HG02943 (cell line): ENCODE measurements around the gene TMUB2.
A peak's percentile ranks its signal among the peaks of the same experiment; 100 is the strongest.
"Not testable (repeated sequence)": the region's sequence is repeated elsewhere in the genome, so short reads cannot be mapped to it uniquely, and the experiment has no call there.

Experiments
- ATAC-seq: cut with Tn5 transposase; IDR thresholded peaks from one replicate; pipeline ENCODE4 v1.9.1; 2021; ENCODE audit warnings: mild to moderate bottlenecking, low read depth, moderate library complexity; ENCODE audit not compliant: unreplicated experiment

Gene TMUB2

DNA sequence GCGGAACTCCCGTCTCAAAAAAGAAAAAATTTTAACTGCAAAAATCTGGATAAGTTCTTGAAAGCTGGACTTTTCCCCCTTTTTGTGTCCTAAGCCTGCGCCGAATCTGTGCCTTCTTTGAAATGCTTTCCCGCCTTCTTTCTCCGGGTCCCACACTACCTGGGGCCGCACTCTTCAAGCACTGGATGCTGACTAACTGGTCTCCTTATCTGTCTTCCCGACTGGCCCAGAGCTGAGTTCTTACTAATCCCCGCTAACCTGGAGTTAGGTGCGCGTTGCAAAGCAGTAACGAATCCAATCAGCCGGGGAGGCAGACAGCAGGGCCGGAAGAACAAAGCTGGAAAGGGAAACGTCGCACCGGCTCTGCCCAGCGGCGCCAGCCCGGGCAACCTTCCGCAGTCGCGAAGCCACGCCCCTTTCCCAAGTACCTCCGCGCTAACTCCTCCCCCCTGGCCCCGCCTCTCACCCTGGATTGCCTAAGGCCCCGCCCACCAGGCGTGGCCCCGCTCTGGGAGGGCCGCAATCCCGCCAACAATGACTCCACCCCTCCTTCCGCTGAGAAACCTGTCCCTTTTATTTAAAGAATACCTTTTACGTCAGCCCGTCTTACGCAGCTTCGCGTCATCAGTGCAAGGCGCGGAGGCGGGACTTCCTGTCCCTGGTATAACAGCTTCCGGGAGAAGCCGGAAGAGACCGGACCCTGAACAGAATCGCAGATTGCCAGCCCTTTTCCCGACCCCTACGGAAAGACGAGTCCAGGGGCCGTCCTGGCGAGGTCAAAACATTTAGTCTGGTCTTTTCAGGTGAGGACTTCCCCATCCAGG lies at the start of gene TMUB2:
TSS of gene TMUB2 (plus strand) at position 666 of the 824 bp plus-strand sequence. CDS start 737 bp downstream, outside the sequence.
- ATAC-seq: peak; percentile 89

DNA sequence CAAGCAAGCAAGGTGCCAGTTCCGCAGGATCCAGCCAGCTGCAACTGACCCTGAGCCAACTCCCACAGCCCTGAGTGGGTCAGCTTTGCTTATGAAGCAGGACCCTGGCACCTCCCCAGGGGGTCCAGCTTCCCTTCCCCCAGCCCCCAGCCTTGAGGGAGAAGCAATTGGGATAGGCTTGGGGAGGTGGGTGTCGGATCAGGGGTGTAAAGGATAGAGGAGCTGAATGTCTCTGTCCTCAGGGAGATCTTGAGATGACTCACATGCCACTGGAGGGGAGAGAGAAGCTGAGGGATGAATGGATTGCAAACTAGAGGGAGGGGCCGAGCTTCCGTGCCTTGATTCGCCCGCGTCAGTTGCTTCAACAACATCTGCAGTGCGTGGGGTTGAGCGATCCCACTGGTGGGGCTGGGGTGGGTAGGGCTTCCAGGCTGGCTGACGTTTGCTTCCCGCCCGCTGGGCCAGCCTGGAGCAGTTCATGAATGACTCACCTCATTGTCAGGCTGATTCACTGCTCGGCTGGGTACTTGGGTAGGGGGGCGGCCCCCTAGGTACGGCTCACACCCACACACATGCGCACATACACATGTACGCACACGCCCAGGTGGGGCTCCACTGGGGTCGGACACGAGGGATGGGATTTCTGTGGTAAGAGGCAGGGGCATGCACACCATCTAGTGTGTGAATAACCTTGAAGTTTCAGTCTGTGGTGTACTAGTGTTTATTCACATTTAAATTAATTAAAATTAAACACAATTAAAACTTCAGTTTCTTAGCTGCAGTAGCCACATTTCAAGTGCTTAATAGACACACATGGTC lies 48.7 kb upstream of the TMUB2 start:
- ATAC-seq: no peak

GRCh38 chr17:44143921-44144320 lies 42.9 kb upstream of the TMUB2 start:
- ATAC-seq: not testable (repeated sequence)

DNA sequence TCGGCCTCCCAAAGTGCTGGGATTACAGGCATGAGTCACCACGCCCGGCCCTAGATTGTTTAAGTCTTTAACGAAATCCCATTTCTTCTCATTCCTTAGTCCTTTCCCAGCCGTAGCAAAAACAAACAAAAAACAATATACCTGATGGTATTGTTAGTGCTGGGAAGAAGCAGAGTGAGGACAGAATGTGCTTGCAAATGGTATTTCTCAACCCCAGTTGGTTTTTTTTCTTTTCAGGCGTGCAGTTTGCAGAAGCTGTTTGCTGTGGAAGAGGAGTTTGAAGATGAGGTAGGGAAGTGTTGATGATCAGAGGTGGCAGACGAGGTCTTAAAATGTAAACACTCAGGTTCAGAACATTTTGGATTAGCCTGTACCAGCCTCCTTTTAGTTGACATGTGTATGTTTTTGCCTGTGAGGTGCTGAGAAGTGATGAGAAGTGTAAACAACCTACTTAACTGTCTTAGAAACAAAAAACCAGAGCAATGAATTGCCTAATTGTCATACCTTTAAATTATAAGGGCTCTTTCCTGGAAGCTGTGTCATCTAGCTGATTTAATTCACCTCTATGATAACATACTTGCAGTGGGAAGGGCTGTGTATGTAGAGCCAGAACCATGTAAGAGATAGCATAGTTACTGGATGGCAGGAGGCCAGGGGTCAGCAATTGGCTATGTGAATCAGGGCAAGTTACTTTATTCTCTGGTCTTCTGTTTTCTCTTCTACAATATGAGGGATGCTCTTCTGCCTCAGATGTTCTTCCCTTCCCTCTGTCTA lies 41.6 kb upstream of the TMUB2 start:
- no peak for ATAC-seq

DNA sequence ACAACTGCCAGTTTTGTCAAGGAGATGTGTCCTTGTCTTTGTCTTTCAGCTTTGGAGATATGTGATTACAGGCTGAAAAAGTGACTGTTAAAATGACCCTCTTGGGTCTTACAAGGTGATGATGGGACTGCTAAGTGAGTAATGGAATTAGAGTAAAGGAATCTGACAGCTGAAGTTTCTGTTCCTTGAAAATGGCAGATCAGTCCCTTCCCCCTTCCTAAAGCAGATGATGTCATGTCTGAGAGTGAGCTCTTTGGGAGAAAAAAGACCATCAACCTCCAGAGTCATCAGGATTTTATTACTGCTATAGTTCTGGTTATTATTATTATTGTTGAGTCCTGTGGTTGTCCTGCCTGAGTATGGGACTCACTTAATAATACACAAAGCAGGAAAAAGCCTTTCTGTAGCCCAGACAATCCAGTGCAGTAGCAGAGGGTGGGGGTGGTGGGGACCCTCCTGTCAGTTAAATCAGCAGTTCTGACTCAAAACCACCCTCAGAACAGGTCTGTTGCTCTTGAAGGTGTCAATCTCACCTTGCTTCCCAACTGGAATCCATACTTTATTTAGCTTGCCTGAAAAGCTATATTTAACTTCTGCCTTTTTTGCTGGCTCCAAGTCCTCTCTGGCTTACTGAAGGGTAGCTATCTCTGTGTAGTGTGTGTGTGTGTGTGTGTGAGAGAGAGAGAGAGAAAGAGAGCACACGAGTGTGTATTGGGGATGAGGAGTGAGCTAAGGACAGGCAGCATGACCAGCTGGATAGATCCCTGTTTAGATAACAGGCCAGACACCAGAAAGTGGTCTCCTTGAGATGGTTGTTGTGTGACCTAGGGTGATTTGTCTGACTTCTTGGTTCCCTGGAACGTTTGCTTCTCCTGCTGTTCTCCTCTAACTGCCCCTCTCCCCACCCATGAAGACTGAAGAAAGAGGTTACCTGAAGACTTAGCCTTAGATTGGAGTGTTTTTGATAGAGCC lies 40.1 kb upstream of the TMUB2 start:
- ATAC-seq: no peak

DNA sequence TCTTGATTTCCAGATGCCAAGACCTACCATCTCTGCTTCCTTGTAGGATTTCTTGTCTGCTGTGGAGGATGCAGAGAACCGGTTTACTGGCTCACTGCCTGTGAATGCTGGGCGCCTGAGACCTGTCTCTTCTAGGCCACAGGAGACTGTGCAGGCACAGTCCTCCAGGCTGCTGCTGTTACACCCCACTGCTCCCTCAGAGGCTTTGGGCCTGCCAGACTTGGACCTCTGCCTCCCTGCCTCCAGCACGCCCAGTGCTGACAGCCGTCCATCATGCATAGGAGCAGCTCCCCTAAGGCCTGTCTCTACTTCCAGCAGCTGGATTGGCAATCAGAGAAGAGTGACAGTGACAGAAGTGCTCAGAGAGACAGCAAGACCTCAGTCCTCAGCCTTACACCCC lies 39.0 kb upstream of the TMUB2 start:
- no peak for ATAC-seq

GRCh38 chr17:44149066-44149465 lies 37.7 kb upstream of the TMUB2 start:
- not testable (repeated sequence) for ATAC-seq

DNA sequence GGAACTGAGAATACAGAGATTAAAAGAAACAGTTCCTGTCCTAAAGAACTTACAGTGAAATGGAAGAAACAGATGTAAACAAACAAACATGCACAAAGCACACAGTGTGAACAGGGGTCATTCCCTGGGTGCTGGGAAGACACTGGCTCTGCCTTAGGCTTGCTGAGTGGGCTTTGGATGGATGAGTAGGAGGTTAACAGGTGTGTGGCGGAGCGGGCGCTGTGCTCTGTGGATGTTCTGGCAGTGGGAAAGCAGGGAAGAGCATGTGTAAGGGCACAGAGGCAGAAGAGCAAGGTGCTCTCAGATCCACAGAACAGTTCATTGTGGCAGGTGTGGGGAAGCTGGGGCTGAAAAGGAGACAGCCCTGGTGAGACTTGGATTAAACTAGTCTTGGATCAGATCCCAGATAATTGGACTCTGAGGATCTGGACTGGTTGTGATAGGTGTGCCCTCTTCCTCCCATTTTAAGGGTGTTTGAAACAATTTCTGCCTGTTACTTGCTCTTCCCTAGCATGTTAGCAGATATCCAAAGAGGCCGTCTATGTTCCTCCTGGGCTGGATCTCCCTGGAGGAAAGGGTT lies 36.9 kb upstream of the TMUB2 start:
- no peak for ATAC-seq

- ATAC-seq: no peak
Observed at GRCh38 chr17:44152875-44153274, 33.9 kb upstream of the TMUB2 start.

- no peak for ATAC-seq
Observed at GRCh38 chr17:44155488-44155887, 31.3 kb upstream of the TMUB2 start.

GRCh38 chr17:44159519-44160210 lies 27.1 kb upstream of the TMUB2 start:
- no peak for ATAC-seq

DNA sequence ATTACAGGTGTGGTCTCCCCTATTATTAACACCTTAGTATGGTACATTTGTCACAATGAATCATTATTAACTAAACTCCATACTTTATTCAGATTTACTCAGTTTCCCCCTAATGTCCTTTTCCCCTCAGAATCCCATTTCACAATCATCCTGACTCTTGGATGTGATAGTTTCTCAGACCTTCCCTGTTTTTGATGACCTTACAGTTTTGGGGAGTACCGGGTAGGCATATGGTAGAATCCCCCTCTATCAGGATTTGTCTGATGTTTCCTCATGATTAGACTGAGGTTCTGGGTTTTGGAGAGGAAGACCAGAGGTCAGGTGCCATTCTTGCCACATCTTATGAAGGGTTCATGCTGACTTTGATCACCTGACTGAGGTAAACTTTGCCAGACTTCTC lies 22.3 kb upstream of the TMUB2 start:
- no peak for ATAC-seq

GRCh38 chr17:44167181-44167861 lies 19.5 kb upstream of the TMUB2 start:
- no peak for ATAC-seq

DNA sequence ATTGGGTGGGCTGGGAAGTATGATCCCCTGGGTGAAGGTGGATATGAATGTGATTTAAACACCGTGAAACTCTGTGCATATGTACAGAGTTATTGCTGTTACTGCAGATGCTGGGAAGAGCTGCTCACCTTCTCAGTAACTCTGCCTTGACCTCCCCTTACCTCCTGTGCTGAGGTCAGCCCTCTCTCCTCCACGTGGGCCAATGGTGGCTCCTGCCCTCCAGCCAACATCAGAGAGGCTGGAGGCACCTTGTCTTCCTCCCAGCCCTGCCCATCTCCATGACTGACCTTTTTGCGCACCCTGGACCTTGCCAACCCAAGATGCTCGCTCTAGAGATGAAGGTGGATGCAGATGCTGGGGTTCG lies 16.7 kb upstream of the TMUB2 start:
- no peak for ATAC-seq

DNA sequence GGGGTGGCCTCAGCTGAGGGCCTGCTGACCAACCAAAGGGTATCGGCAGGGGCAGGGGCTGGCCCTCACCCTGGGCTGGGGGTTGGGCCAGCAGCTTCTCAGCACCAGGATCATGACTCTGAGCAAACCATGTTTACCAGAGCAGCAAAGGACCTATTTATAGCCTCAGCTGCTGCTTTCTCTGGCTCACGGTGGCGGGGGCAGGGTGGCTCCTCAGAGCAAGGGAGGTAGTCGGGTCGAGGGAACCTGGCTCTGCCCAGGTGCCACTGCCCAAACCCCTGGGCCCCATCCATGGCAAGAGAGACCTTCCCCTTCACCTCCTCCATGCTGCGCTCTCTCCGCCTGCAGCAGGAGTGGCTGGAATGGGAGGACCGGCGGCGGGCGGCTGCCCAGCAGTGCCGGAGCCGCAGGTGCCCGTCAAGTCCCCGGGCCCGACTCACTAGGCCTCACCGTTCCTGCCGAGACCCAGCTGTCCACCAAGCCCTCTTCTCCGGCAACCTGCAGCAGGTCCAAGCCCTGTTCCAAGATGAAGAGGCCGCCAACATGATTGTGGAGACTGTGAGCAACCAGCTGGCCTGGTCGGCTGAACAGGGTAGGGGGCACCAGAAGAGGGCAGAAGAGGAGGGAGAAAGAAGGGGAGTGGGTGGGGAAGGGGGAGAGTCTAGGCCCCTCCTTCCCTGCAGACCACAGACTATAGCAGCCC lies 16.1 kb upstream of the TMUB2 start, which contains the start of gene ASB16:
TSS of gene ASB16 (plus strand) at position 206 of the 703 bp plus-strand sequence. CDS start at position 292, 86 bp downstream.
- ATAC-seq: no peak

DNA sequence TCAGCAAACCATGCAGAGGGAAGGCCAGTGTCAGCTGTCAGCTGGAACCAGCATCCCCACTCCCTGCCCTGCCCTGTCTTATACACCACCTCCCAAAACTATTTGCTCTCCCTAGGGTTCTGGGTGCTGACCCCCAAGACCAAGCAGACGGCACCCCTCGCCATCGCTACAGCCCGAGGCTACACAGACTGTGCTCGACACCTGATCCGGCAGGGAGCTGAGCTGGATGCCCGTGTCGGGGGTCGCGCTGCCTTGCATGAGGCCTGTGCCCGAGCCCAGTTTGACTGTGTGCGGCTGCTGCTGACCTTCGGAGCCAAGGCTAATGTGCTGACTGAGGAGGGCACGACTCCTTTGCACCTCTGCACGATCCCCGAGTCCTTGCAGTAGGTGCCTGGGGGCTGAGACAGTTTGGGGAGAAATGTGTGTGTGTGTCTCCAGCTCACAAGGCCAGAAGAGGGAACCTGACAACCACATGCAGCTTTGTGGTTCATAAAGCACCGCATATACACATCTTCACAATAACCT lies 14.8 kb upstream of the TMUB2 start:
- no peak for ATAC-seq

DNA sequence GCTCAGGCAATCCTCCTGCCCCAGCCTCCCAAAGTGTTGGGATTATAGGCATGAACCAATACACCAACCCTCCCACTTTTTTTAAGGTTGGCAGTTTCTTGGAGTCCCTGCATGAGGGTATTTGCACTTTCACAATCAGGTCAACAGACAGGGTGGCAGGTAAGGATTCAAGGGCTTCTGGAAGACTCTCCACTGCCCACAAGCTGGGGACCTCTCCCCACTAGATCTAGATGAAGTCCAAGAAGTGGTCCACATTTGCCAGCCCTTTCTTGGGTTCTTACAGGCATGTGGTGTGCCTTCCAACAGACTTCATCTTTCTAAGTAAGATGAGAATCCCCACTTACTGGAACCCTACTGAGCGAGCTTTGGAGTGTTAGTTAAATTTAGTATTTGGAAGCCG lies 12.3 kb upstream of the TMUB2 start:
- no peak for ATAC-seq
